HG02938 (cell line): ENCODE results near the gene ELAC1.
"Not testable (repeated sequence)": the region's sequence is repeated elsewhere in the genome, so short reads cannot be mapped to it uniquely, and the experiment has no call there.

Experiments
- ATAC-seq: cut with Tn5 transposase; IDR thresholded peaks from one replicate; pipeline ENCODE4 v1.9.1; 2021; ENCODE audit warnings: mild to moderate bottlenecking, moderate library complexity; ENCODE audit not compliant: unreplicated experiment

The ELAC1 gene

DNA sequence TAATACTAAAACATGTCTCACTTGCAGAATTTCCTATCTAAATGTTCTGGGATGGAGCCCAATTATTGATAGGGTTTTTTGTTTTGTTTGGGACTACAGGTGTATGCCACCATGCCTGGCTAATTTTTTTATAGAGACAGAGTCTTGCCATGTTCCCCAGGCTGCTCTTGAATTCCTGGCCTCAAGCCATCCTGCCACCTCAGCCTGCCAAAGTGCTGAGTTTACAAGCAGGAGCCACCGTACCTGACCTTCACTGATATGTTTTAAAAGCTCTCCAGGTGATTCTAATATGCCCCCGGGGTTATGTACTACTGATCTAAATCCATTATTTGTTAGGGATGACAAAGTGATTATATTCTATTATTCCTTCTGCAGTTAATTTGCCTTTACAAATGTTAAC, 2.2 kb downstream of the ELAC1 start:
- no peak for ATAC-seq

GRCh38 chr18:50972404-50972803, 4.6 kb downstream of the ELAC1 start:
- not testable (repeated sequence) for ATAC-seq

GRCh38 chr18:50973367-50974126, 5.7 kb downstream of the ELAC1 start:
- ATAC-seq = no peak

DNA sequence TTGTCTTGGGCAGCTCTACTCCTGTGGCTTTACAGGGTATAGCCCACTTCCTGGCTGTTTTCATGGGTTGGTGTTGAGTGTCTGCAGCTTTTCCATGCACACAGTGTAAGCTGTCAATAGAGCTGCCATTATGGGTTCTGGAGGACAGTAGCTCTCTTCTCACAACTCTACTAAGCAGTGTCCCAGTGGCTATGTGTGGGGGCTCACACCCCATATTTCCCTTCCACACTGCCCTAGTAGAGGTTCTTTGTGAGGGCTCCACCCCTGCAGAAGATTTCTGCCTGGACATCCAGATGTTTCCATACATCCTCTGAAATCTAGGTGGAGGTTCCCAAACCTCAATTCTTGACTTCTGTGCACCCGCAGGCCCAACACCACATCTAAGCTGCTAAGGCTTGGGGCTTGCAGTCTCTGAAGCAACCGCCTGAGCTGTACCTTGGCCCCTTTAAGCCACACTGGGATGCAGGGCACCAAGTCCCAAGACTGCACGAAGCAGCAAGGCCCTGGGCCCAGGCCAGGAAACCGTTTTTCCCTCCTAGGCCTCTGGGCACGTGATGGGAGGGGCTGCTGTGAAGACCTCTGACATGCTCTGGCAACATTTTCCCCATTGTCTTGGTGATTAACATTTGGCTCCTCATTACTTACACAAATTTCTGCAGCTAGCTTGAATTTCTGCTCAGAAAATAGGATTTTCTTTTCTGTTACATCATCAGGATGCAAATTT, 9.4 kb downstream of the ELAC1 start:
- ATAC-seq = no peak

DNA sequence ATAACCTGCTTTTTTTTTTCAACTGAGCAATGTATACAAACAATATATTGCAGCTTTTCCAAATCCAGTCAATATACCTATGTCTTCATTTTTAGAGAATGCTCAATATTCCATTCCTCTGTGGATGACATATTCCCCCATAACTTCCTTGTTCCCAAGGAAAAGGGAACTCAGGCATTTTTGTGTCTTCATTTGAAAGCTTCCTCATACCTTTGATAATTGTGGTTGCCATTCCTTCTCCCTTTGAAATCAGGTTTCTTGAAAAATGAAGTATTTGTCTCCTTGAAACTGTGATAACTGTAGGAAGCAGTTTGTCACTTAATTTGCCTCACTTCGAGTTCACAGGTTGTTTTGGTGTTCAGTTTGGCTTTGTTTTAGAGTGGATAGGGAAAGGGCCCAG, 13.5 kb downstream of the ELAC1 start:
- ATAC-seq = no peak

- no peak for ATAC-seq
These were observed 14.4 kb downstream of the ELAC1 start for GRCh38 chr18:50982086-50982801.

DNA sequence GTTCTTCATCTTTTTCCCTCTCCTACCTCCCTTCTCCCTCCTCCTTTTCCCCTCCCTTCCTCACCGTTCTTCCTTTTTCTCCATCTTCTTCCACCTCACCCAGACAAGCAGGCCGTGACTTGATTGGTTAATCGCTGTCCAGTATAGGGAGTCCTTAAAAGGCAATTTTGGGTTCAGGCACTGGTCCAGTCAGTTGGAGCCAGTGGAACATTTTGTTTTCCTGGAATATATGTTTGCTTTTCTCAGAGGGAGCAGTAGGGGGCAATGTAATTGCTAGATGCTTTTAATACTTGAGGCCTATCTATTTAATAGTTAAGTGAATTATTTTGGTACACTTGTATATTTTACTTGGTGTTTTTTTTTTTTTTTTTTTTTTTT, 15.0 kb downstream of the ELAC1 start:
- ATAC-seq = no peak

GRCh38 chr18:50986360-50987087, 18.7 kb downstream of the ELAC1 start:
- no peak for ATAC-seq

DNA sequence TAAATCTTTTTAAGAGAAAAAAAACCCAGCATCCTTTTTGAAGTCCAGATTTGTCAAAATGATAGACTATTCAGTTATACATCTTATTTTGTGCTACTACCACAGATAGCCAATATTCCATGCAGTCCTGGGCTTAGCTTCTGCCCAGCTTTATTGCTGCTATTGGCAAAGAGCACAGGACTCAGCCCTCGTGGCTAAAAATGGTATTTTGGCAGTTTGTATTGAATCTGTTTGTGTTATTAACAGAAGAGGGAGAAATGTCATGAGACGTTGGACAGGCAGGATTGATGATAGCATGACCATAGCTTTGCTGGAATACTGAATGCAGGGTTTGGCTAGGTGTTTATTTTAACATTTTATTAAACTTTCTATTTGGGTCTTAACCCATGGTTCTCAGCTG, 19.4 kb downstream of the ELAC1 start:
- ATAC-seq = no peak

DNA sequence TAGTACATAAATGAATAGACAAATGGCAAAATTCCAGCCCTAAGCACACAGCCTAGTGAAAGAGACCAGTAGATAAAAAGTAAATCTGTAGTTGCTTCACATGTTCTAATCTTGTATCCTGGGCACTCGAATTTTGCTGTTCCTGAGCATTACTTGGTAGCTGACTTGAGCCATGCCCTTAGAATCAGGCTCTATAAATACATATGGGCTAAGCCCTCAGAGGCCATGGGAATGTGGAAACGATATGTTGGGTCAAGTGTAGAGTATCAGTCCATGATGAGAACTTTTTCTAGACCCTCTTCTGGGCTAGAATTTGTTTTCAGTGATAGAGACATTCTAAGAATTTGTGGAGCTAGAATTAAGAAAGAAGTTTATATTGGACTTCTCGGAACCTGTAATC, 21.9 kb downstream of the ELAC1 start:
- no peak for ATAC-seq

DNA sequence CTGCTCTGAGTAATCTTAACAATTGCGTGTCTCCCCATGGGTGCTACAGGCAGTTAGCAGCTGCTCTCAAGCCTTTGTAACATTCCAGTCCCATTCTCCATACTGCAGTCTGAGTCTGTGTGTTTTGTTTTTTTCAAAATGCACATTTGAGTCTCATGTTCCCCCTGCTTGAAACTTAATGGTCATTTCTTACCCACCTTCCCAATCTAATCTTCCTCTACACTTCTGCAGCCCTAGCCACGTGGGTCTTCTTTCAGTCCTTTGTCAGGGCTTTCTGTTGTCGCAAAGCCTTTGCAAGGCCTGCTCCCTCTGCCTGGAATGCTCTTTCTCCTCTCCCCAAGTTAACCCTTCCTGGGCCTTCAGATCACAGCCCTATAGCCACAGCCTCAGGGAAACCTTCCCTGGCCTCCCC, 24.5 kb downstream of the ELAC1 start:
- no peak for ATAC-seq

DNA sequence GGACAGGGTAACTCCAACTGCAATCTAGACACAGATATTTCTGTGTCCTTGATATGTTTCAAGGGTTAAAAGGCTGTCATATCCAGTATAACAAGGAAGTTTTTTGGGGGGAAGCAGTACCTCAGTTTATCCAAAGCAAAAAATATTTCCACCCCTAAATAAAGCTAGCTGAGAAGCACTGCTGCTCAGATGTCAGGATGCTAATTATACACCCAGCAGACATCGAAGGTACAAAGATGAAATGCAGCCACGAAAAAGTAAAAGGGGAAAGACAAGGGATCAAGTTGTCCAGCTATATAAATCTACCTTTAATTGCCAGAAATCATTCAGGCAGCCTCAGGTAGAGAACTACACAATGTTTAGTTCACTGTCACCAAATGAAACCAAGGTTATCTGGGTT, 26.2 kb downstream of the ELAC1 start:
- ATAC-seq = no peak

- ATAC-seq = not testable (repeated sequence)
These were observed 35.3 kb downstream of the ELAC1 start for GRCh38 chr18:51003174-51003573.

- ATAC-seq = no peak
These were observed 38.4 kb downstream of the ELAC1 start for GRCh38 chr18:51006061-51006818.

- ATAC-seq = no peak
These were observed 39.3 kb downstream of the ELAC1 start for GRCh38 chr18:51006948-51007789.

DNA sequence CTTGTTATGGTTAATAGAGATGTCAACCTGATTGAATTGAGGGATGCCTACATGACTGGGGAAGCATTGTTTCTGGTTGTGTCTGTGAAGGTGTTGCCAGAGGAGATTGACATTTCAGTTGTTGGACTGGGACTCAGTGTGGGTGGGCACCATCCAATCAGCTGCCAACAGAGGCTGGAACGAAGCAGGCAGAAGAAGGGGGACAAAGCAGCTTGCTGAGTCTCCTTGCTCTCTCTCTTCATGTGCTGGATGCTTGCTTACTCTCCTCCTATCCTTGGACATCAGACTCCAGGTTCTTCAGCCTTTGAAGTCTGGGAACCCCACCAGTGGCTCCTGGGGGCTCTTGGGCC, 39.9 kb downstream of the ELAC1 start:
- no peak for ATAC-seq

DNA sequence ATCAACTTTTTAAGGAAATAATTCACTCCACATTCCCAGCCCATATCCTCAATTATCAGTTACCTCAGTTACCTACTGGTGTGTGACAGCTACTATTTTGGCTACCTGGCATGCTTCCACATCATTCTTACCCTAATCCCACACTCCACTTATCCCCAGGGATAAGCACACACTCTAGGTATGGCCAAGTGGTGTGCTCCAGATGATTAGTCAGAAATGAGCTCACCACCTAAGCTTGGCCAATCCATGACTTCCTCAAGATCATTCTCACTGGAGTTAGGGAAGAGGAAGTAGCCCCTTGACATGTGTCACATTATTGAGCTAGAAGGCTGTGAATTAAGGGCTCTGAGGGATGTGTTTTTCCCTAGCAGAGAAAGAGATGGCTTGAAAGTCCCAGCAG, 41.2 kb downstream of the ELAC1 start:
- no peak for ATAC-seq

GRCh38 chr18:51010218-51010617, 42.4 kb downstream of the ELAC1 start:
- ATAC-seq = no peak

DNA sequence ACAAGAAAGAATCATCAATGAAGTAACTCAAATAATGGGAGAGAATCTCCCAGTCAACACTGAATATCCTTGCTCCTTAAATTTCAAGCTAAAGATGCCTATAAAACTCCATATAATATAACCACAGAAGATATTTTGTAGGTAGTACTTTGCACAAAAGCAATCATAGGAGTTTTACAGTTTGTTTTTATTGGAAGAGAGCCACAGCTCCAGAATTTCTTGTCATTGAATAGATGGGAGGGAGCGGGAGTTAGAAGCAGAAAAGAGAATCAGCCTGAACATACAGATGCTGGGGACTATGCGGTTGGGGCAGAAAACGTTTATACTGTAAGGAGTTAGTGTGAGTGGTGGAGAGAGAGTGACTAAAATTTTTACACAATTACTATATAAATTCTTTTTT, 43.9 kb downstream of the ELAC1 start:
- ATAC-seq = no peak

DNA sequence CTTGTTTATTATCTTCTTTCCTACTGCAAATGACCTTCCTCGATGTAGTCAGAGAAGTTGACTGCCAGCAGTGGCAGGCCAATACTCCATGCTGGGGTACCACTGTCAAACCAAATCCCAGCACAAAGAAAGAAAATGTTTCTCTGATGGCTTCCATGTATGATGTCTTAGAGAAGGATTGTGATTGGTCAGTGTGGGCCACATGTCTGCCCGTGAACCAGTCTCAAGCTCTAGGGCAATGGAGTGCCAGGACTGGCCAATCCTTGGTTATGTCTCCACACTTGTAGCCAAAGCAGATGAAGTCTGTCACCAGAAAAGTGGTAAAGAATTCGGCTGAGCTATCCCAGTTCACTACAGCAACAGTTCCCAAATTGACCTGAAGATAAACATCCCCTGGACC, 44.6 kb downstream of the ELAC1 start:
- ATAC-seq = no peak
